NCI-H1417 treated with DMSO at 0.1 percent for 48 hours (cell line): ENCODE data around the gene MBOAT7.
A peak's percentile ranks its signal among the peaks of the same experiment; 100 is the strongest.
"Not testable (repeated sequence)": the region's sequence is repeated elsewhere in the genome, so short reads cannot be mapped to it uniquely, and the experiment has no call there.

ENCODE experiments used
- DNase-seq: peaks from one replicate; lab custom pipeline; 2025; lab: John Stamatoyannopoulos, UW

MBOAT7 gene, protein sequence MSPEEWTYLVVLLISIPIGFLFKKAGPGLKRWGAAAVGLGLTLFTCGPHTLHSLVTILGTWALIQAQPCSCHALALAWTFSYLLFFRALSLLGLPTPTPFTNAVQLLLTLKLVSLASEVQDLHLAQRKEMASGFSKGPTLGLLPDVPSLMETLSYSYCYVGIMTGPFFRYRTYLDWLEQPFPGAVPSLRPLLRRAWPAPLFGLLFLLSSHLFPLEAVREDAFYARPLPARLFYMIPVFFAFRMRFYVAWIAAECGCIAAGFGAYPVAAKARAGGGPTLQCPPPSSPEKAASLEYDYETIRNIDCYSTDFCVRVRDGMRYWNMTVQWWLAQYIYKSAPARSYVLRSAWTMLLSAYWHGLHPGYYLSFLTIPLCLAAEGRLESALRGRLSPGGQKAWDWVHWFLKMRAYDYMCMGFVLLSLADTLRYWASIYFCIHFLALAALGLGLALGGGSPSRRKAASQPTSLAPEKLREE

DNA sequence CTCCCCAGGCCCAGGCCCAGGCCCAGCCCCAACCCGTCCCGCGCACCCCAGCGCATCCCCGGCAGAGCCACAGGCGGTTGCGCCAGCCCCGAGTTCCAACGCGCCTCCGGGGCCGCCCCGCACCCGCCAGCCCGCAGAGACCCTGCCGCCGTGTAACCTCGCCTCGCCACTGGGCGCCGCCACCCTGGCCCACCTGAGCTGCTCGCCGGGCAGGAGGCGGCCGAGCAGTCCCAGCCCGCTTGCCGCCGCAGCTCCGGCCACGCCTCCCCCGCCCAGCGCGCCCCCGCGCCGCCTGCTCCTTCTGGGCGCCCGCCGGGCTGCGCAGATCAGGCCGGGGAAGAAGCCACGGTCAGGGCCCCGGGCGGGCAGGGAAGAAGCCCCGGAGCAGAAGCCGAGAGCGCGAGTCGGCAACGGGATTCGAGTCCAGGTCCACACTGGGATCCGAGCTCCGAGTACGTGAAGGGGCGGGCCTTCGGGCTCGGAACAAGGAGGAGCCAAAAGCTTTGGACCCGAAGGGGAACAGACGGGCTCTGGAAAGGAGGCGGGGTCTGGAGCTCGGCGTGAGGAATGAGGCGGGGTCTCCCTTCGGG, at the start of gene MBOAT7:
TSS of gene MBOAT7 (minus strand) at position 436 of the 590 bp plus-strand sequence. CDS start 1,072 bp downstream, outside the sequence.
- DNase-seq = no peak

DNA sequence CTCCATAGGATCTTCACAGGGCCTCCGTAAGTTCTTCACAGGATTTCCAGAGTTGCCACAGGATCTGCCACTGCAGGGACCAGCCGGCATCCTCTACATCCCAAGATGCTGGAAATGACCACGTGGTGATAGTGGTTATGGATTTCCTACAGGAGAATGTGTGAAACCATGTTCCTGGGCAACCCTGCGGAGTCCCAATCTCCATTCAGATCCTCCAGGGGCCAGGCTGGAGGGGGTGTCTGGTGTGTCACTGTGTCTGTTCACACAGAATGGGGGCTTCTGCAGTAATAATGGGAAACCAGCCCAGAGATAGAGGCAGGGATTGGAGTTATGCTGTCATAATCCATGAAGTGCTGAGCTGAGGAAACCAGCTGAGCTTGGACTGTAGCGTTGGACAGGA, 44.6 kb upstream of the MBOAT7 start:
- no peak for DNase-seq

DNA sequence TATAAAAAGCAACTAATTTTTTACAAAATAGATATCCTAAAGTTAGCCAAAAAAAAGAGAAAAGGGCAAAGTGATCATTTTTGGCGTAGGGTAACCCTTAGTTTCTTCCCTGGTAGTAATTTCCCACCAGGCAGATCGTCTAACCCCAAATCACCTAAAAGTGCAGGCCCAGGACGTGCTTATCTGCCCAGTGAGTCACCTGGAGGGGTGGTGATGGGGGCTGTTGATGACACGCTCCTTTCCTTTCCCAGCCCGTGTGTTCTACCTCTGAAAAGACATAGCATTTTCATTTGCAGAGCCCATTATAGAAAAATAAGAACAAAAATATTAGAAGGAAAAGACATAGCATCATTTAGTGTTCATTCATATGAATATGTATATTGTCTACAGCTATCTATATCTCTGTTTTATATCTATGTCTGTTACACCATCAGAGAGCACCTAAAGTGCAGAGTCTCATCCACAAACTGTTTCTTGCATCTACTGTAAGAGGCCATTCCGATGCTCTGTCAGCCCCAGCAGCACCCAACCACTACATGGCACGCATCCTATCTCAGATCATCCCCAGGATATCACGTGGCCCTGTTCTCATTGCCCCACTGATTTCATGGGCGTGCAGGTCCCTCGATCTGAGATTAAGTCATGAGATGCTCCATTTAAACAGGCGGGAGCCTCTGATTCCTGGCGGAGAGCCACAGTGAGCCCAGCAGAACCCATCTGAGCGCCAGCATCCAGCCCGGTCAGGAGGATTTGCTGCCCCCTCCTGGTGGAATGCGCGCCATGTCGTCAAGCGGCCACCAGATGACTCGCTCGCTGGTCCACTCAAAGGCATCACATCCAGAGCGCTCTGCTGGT, 41.9 kb upstream of the MBOAT7 start:
- peak; percentile 0 for DNase-seq

DNA sequence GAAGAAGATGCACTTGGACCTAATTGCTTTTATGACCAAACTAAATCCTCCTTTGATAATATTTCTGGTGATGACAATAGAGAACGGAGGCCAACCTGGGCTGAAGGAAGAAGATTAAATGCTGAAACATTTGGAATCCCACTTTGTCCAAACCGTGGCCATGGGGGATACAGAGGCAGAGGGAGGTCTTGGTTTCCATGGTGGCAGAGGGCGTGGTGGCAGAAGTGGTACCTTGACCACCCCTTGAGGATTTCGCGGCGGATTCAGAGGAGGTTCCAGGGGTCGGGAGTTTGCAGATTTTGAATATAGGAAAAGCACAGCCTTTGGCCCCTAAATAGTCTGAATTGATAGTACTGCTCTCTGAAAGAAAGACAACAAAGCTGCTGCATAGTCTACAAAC, 40.7 kb upstream of the MBOAT7 start:
- DNase-seq = no peak

DNA sequence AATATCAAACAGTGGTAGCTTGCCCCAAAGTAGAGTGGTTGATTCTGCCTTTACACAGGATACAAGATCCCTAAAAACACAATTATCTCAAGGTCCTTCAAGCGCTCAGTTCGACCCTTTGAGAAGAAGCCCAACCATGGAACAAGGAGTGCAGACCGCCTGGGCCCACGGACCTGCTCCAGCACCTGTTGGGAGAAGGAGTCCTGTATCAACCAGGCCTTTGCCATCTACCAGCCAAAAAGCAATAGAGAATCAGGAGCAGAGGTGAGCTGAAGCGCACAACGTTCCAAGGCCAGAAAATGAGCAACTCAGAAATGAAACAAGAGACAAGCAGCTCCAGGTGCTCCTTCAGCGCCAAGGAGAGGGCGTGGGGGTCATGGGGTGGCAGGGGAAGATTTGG, 39.8 kb upstream of the MBOAT7 start:
- DNase-seq = no peak

DNA sequence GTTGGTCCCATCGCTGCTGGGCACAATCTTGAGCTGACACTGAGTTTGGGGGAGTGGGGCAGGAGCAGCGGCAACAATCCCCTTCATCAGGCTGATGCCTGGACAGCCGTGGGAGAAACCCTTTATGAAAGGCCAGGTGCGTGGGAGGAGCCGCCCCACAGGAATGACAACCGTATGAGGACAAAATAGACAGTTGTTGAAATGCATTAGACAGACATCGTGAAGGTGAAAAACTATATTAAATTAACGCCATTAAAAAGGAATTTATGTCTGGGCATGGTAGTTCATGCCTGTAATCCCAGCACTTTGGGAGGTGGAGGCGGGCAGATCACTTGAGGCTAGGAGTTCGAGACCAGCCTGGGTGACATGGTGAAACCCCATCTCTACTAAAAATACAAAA, 35.2 kb upstream of the MBOAT7 start:
- not testable (repeated sequence) for DNase-seq

DNA sequence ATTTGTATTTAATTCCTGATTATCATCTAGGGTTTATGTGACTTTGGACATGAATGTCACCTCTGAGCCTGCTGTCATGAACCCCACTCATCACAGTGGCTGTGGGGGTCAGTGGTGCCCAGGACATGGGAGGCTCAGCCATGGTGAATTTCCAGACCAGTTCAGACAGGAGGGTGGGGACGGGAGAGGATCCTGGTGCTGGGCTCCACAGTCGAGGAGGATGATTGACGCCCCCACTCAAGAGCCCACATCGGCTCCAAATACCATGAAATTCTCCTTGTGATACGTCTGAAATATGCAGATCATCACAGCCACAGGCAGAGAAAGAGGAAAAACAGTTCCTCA, 34.5 kb upstream of the MBOAT7 start:
- DNase-seq = not testable (repeated sequence)

DNA sequence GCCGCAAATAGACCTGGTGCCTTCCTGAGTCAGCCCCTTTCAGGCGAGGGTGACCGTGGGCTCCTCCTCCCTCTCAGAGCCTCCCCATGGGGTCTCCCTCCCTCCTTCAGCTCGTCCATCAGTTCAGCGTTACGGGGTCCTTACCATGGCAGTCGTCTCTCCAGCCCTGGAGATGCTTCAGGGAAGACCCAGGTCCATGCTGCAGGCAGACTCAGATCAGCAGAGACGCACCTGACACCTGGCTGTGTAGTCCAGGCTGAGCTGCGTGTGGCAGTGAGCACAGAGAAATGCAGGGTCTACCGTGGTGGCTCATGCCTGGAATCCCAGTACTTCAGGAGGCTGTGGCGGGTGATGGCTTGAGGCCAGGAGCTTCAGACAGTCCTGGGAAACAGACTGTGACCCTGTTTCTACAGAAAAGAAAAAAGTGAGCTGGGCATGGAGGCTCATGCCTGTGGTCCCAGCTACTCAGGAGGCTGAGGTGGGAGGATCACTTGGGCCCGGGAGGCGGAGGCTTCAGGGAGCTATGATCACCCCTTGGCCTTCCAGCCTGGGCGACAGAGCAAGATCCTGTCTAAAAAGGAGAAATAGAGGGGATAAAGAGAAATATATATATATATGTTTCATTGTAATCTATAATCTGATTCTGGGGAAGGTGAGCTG, 34.0 kb upstream of the MBOAT7 start:
- not testable (repeated sequence) for DNase-seq

DNA sequence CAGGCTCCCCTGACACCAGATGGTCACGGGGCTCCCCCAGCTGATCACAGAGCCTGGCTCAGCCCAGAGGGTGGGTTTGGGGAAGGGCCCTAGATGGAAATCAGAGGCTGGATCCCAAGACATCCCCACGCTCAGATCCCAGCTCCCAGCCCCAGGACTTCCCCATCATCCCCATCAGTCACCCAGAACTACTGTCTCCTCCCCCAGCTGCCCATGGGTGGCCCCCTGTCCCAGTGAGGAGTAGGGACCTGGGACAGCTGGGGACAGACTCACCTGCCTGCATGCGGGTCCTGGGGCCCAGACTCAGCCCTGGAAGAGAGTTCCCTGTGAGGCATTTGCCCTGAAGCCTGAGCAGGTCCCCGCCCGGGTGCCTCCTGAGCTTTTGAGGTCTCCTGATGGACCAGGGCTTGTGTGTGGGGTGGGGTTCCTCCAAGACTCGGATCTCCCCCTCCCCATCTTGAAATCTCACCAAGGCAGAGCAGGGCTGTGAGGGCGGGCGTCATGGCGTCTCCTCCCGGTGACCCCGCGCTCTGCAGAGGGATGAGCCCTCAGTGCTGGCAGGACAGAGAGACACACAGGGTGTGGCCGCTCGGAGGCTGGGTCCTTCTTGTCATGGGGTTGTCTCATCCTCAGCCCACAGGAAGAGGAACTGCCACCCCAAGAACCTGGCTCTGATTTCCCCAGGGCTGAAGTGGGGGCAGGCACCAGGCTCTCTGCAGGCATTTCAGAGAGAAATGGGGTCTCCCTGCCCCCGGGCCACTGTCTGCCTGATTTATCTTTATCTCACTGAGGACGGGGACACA, 33.3 kb upstream of the MBOAT7 start, which contains the start of gene LILRB3:
TSS of gene LILRB3 (minus strand) at position 534 of the 803 bp plus-strand sequence. CDS start at position 503, 31 bp downstream.
- DNase-seq = not testable (repeated sequence)

DNA sequence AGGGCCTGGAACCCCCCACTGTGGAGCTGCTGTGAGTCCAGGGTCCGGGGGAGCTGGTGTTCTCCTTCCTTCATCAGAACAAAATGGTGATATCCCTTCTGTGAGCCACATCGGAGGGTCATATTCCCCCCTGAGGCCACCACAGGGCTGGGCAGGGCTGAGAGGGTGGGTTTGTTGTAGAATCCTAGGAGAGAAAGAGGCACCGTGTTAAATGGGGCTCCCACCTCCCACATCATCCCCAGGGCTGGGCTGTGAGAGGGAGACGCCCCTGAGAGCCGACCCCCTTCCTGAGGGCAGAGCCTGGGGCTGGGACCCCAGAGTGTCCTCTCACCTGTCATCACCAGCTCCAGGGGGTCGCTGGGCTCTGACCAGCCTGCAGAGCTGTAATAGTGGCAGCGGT, 32.6 kb upstream of the MBOAT7 start:
- DNase-seq = not testable (repeated sequence)

DNA sequence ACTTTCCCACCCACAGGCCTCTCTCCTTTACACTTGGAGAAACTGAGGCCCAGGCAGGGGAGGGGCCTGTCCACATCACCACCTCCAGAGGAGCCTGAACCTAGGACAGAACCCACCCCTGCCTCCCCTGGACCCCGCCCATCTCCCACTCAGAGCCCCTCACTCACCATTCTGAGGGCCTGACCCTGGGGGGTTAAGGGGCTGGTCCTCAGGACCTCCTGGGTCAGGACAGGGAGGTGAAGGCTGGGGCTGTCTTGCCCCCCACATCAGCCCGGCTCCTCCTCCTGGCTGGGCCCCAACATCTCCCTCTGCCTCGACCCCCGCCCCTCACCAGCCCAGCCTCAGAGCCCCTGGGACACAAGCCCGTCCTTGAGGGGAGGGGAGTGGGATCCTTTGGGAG, 30.3 kb upstream of the MBOAT7 start:
- DNase-seq = not testable (repeated sequence)

DNA sequence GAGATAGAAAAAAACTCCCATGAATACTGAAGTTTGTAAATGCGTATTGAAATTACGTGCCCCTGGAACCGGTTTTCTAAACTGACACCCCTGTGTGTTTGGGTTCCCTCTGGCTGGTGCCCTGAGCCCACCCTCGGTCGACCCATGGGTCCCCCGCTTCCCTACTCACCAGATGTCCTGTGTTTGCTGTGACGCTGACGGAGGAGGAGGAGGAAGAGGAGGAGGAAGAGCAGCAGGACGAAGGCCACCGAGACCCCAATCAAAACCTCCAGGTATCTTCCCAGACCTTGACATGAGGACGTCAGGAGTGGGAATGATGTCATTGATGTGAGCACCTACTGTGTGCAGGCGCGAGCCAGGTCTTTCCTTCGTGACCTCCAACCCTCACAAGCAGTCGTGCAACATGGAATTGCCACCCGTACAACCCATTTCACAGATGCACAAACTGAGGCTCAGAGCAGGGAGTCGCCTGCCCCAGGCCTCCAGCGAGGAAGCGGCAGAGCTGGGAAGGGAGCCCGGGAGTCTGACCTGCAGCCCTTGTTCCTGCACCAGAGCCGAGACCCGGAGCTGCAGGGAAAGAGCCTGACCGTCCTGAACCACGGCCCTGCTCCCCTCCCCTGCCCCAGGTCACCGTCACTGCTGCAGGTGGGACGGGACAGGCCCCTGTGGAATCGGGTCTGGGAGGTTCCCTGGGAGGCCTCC, 29.7 kb upstream of the MBOAT7 start:
- no peak for DNase-seq

DNA sequence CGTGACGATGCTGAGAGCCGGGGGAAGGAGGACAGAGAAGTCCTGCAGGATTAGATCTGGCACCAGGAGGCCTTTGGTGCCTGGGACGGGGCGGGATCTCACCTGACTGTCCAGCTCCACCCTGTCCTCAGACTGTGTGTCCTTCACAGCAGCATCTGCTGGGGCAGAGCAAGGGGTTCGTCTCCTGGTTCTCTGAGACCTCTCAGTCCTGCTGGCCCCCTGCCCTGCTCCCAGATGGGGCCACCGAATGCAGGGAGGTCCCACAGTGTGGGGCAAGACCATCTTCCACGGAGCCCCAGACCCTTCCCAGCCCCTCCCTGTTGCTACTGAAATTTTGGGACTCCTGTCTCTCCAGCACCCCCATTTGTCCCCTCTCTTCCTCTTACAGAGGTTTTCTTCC, 28.9 kb upstream of the MBOAT7 start:
- no peak for DNase-seq

DNA sequence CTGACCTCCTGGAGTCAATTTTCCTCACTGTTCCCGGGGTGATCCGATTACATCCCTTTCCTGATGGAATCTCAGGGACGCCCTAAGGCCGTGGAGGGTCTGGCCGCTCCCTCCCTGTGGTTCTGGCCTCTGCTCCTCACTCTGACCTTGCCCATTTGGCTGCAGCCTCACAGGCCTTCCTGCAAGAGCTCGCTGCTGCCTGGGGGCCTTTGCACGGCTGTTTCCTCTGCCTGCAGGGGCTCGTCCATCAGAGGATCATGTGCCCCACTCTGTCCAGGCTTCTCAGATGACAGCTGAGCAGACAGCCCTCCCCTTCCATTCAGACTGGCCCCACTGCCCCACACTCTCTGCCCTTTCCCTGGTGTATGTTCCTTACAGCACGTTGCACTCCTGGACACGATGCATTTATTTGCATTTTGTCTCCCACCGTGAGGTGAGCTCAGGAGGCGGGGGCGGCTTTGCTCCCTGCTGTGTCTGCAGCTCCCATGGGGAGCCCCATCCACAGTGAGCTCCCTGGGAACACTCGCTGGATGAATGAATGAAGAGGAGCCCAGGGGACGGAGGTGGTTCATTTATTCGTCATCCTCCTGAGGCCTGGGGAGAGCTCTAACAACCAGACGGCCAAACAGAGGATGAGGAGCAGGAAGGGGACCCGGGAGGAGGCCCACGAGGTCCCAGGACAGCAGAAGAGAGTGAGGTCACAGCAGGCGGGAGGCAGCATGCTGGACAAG, 28.3 kb upstream of the MBOAT7 start:
- DNase-seq = not testable (repeated sequence)

DNA sequence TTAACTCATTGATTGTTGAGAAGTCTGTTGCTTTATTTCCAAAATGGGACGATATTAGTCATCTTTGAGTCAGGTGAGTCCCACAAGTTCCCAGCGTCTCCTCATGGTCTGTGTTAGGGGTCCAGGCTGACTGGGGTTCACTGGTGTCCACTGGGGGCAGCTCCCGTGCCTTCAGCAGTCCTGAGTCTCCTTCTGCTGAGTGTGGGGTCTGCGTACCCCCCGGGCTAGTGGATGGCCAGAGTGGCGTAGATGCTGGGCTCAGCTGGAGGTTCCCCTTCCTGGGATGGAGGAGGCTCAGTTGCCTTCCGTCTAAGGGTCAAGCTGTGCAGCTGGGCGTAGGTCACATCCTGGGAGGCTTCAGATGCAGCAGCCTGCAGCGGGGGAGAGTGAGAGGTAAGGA, 27.5 kb upstream of the MBOAT7 start:
- no peak for DNase-seq

DNA sequence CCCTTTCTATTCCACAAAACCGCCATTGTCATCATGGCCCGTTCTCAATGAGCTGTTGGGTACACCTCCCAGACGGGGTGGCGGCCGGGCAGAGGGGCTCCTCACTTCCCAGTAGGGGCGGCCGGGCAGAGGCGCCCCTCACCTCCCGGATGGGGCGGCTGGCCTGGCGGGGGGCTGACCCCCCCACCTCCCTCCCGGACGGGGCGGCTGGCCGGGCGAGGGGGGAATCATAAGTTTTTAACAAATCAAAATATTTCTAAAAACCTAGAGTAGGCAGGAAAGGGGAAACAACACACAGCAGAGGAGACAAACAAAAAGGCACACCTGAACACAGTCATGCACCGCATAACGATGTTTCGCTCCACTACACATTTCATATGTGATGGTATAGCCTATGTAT, 25.4 kb upstream of the MBOAT7 start:
- DNase-seq = not testable (repeated sequence)

DNA sequence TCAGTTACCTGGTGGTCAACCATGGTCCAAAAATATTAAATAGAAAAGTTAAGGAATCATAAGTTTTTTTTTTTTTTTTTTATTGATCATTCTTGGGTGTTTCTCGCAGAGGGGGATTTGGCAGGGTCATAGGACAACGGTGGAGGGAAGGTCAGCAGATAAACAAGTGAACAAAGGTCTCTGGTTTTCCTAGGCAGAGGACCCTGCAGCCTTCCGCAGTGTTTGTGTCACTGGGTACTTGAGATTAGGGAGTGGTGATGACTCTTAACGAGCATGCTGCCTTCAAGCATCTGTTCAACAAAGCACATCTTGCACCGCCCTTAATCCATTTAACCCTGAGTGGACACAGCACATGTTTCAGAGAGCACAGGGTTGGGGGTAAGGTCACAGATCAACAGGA, 24.8 kb upstream of the MBOAT7 start:
- DNase-seq = not testable (repeated sequence)

DNA sequence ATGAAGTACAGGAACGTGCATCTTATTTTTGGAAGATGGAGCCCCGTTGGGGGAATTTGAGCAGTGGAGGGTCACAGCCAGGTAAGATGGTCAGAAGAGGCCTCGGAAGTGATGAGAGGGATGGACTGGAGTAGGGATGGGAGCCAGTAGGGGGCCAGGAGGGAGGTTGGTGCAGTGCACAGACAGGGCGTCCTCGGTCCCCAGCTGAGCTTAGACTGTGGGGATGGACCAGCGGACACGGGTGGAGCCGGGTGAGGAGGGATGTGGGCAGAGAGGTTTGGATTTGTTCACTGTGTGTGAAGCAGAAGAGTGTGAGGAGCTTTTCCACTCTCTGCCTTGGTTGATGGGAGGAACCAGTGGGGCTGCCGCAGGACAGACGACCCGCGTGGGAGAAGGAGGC, 21.9 kb upstream of the MBOAT7 start:
- no peak for DNase-seq

DNA sequence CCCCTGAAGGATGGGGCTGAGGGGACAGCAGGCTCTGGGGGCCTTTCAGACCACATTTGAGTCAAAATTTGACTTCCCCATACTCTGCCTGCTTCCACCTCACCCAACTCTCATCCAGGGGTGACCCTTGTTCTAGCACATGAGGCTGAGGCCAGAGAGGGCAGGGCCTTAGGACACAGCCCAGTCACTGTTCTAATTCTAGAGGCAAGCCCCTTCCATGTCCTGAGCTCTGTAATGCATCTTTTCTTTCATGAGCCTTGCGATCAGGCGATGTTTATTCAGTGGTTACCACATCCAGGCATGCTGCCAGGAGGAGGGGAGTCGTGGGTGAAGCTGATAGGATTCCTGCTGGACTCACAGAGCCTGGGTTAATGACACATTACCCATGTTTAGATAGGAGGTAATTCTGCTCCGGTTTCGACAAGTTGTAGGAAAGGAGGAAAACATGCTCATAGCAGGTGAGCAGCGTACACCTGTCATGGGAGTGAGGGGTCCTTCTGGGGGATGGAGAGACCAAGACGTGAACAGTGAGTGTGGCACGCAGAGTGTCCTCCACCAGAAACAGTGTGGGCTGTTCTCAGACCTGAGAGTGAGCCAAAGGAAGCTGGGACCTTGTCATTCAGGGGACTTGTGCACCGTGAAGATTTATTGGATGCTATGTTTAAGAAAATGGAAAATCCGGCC, 20.6 kb upstream of the MBOAT7 start:
- peak; percentile 38 for DNase-seq
